OCI-LY7 (cell line): ENCODE measurements around the gene ABR. TPM values are rescaled to one million over a fixed set of nuclear protein-coding genes. Genes with fewer than 3 reads are reported as not detected.

Source experiments
- BruUV-seq: library from RNA; stranded (reverse); fragments of 400-500 nt; replicated peaks from 2 replicates; lab custom pipeline; 2021; lab: Mats Ljungman, UMichigan
- CTCF ChIA-PET: fragments of 300-600 bp; sonication (Branson Sonifier 250); formaldehyde crosslinking; loops from one replicate; lab custom pipeline; 2022; ENCODE audit warnings: antibody characterized with exemption; ENCODE audit not compliant: unreplicated experiment; lab: Charles Lee
- POLR2A ChIA-PET: fragments of 300-600 bp; sonication (Branson Sonifier 250); formaldehyde crosslinking; loops from one replicate; lab custom pipeline; 2022; ENCODE audit warnings: antibody characterized with exemption; lab: Charles Lee
- DNase-seq: peaks from one replicate; pipeline ENCODE4 v3.0.0-alpha.2; 2015; ENCODE audit warnings: low spot score
- H2AFZ ChIP-seq: fragments of 200-600 bp; sonication (generic), shearing (Covaris generic); 2 replicates; pipeline ENCODE4 v1.6.1; 2014; ENCODE audit warnings: mild to moderate bottlenecking, antibody characterized with exemption, low read length, moderate library complexity
- H3K27ac ChIP-seq: fragments of 200-600 bp; sonication (generic); 2 replicates; pipeline ENCODE4 v1.5.1; 2014; ENCODE audit warnings: mixed run types, low read depth, mild to moderate bottlenecking, moderate library complexity, low read length, inconsistent platforms; ENCODE audit not compliant: poor library complexity, severe bottlenecking
- H3K36me3 ChIP-seq: fragments of 200-600 bp; sonication (generic); 2 replicates; pipeline ENCODE4 v1.6.1; 2014; ENCODE audit warnings: mild to moderate bottlenecking, antibody characterized with exemption, low read length, moderate library complexity, mixed read lengths; ENCODE audit not compliant: insufficient read depth
- H3K4me1 ChIP-seq: fragments of 200-600 bp; sonication (generic); 2 replicates; pipeline ENCODE4 v1.5.1; 2014; ENCODE audit warnings: mild to moderate bottlenecking, low read length; ENCODE audit not compliant: insufficient read depth, poor library complexity, severe bottlenecking
- H3K4me2 ChIP-seq: fragments of 200-600 bp; sonication (generic); 2 replicates; pipeline ENCODE4 v1.6.1; 2014; ENCODE audit warnings: mild to moderate bottlenecking, low read length
- H3K4me3 ChIP-seq: fragments of 200-600 bp; sonication (generic); 2 replicates; pipeline ENCODE4 v1.5.1; 2014; ENCODE audit warnings: mild to moderate bottlenecking, low read depth, low read length; ENCODE audit not compliant: poor library complexity, severe bottlenecking
- H3K79me2 ChIP-seq: fragments of 200-600 bp; sonication (generic); 2 replicates; pipeline ENCODE4 v1.6.1; 2016; ENCODE audit warnings: low read depth, mild to moderate bottlenecking, low read length, moderate library complexity, mixed read lengths; ENCODE audit not compliant: insufficient read depth
- H3K9me2 ChIP-seq: fragments of 200-600 bp; sonication (generic); 2 replicates; pipeline ENCODE4 v1.6.1; 2016; ENCODE audit warnings: mild to moderate bottlenecking, low read length, mixed read lengths; ENCODE audit not compliant: insufficient read depth
- H3K9me3 ChIP-seq: fragments of 200-600 bp; sonication (generic); 2 replicates; pipeline ENCODE4 v1.6.1; 2014; ENCODE audit warnings: mild to moderate bottlenecking, mixed run types, low read length, mixed read lengths
- H4K20me1 ChIP-seq: fragments of 200-600 bp; sonication (generic); 2 replicates; pipeline ENCODE4 v1.6.1; 2014; ENCODE audit warnings: mild to moderate bottlenecking, antibody characterized with exemption, low read length, moderate library complexity, mixed read lengths; ENCODE audit not compliant: insufficient read depth
- CTCF ChIP-seq: fragments of 200-600 bp; sonication (generic); conservative IDR thresholded peaks from 2 replicates; pipeline ENCODE4 v1.5.1; 2014; ENCODE audit warnings: mild to moderate bottlenecking, antibody characterized with exemption, low read length, moderate library complexity, mixed read lengths
- EZH2phosphoT487 ChIP-seq: fragments of 200-600 bp; sonication (generic); IDR thresholded peaks from 2 replicates; pipeline ENCODE4 v1.6.1; 2018; ENCODE audit warnings: low read depth, borderline replicate concordance, mild to moderate bottlenecking, mixed run types, antibody characterized with exemption, low read length, moderate library complexity, mixed read lengths
- intact Hi-C: fragments of 100-400 bp; cut with micrococcal nuclease; formaldehyde crosslinking; loops from one replicate; pipeline ENCODE4 v1.10.0; 2022; ENCODE audit not compliant: unreplicated experiment
- total RNA-seq, 2 experiments: library from RNA; depleted of rRNA in 1 of 2; stranded (reverse); fragments of >200 nt in 1 of 2; shearing (Covaris generic) in 1 of 2; gene quantifications; 2 replicates each; pipeline ENCODE4 v1.2.3, GENCODE V29; 2014 to 2022

Gene ABR
- total RNA-seq, 2 experiments from 2014 or later, result 164 to 181 TPM

GRCh38 chr17:1094591-1094990 lies 85.2 kb downstream of the ABR start:
- Histone ChIP-seq H4K20me1 (no peaks in the 10 kb centered on the region), H3K27ac (no peak overlapping the region), H3K9me3 (no peaks in the 10 kb centered on the region), H3K4me3 (no peak overlapping the region), H2AFZ (no peak overlapping the region), H3K4me2 (no peak overlapping the region), H3K9me2 (no peaks in the 10 kb centered on the region), H3K4me1 (no peaks in the 10 kb centered on the region), H3K79me2 (no peaks in the 10 kb centered on the region), H3K36me3 (peaks cover 68% of the 10 kb centered on the region)
- ChIA-PET CTCF (no interaction called here), POLR2A (no interaction called here)
- no TSS peak for BruUV-seq
- intact Hi-C loops, result no loop called here
- TF ChIP-seq EZH2phosphoT487 (no peak), CTCF (no peak)
- DNase-seq, result no peak

- H3K79me2 ChIP-seq, result no peaks in the 10 kb centered on the region
Measured at GRCh38 chr17:1091900-1092299, 87.9 kb downstream of the ABR start.

GRCh38 chr17:1091190-1091534 lies 88.6 kb downstream of the ABR start:
- no TSS peak for BruUV-seq
- CTCF ChIA-PET, result no interaction called here
- H3K4me3 ChIP-seq, result no peak overlapping the region

More at GRCh38 chr17:1091900-1092299, 87.9 kb downstream of the ABR start:
- no TSS peak for BruUV-seq
- no peaks in the 10 kb centered on the region for H3K9me2 ChIP-seq
- H3K9me3 ChIP-seq, result no peaks in the 10 kb centered on the region
- CTCF ChIA-PET, result no interaction called here
- H3K27ac ChIP-seq, result no peak overlapping the region
- no peaks in the 10 kb centered on the region for H4K20me1 ChIP-seq
- H3K4me3 ChIP-seq, result no peak overlapping the region
- H3K4me2 ChIP-seq, result no peak overlapping the region
- intact Hi-C loops, result no loop called here
- POLR2A ChIA-PET, result no interaction called here
- no peak for DNase-seq
- peaks cover 61% of the 10 kb centered on the region for H3K36me3 ChIP-seq
- H3K4me1 ChIP-seq, result no peaks in the 10 kb centered on the region
- no peak for TF ChIP-seq EZH2phosphoT487
- TF ChIP-seq CTCF, result no peak
- H2AFZ ChIP-seq, result no peak overlapping the region

More at GRCh38 chr17:1091190-1091534, 88.6 kb downstream of the ABR start:
- POLR2A ChIA-PET, result interaction anchor here (0.8 kb wide), 1 partner anchor 12 kb away, joined by 4 read pairs; no protein-coding TSS in a partner anchor
- TF ChIP-seq EZH2phosphoT487, result no peak
- no peak for TF ChIP-seq CTCF
- H3K27ac ChIP-seq, result no peak overlapping the region
- no peaks in the 10 kb centered on the region for H4K20me1 ChIP-seq
- H3K4me1 ChIP-seq, result no peaks in the 10 kb centered on the region
- no peak for DNase-seq
- no peaks in the 10 kb centered on the region for H3K79me2 ChIP-seq
- H2AFZ ChIP-seq, result no peak overlapping the region
- intact Hi-C loops, result no loop called here
- H3K36me3 ChIP-seq, result peaks cover 59% of the 10 kb centered on the region
- H3K9me2 ChIP-seq, result no peaks in the 10 kb centered on the region
- no peaks in the 10 kb centered on the region for H3K9me3 ChIP-seq
- no peak overlapping the region for H3K4me2 ChIP-seq
